ENCODE measurements around the gene TEX2. TPM values are rescaled to one million over a fixed set of nuclear protein-coding genes. Genes with fewer than 3 reads are reported as not detected.

Gene TEX2
- total and polyA plus RNA-seq, 2 experiments from 2014 or later: 7.5 to 17.7 TPM

- no peak for TF ChIP-seq ZNF462 (CRISPR knock-in tag; IDR thresholded peaks at IDR 0.05)
- no peak for TF ChIP-seq ETS1 (IDR thresholded peaks at IDR 0.05)
These were observed 150.1 kb downstream of the TEX2 start (continued) for GRCh38 chr17:64113006-64113405.

- H3K79me2 ChIP-seq (replicated peaks; ENCODE audit: insufficient read depth): no peaks in the 10 kb centered on the region
- no peak overlapping the region for H2AFZ ChIP-seq
- H3K27me3 ChIP-seq (ENCODE audit: insufficient read depth): no peaks in the 10 kb centered on the region
- no peak overlapping the region for H3K4me3 Mint-ChIP-seq
- H3K27me3 Mint-ChIP-seq (ENCODE audit: insufficient read depth, low read depth, poor library complexity): peaks cover 3% of the 10 kb centered on the region
- no peak overlapping the region for H3K4me3 ChIP-seq
- ATAC-seq: no peak
- no peak overlapping the region for H3K4me2 ChIP-seq
- H3K9me3 Mint-ChIP-seq: no peaks in the 10 kb centered on the region
- no peaks in the 10 kb centered on the region for H3K36me3 Mint-ChIP-seq (ENCODE audit: low read depth)
- no peak for TF ChIP-seq EZH2 (IDR thresholded peaks at IDR 0.05; ENCODE audit: low read depth, unreplicated experiment)
- no peaks in the 10 kb centered on the region for H3K36me3 ChIP-seq (ENCODE audit: insufficient read depth)
- peaks cover 4% of the 10 kb centered on the region; the same call in 1 of the 2 replicates for H3K9me2 ChIP-seq (ENCODE audit: insufficient read depth)
- no peak overlapping the region for H3K27ac ChIP-seq (ENCODE audit: low read depth)
- H3F3A ChIP-seq (replicated peaks; ENCODE audit: low read depth): no peaks in the 10 kb centered on the region
- H4K20me1 ChIP-seq (replicated peaks; ENCODE audit: insufficient read depth): no peaks in the 10 kb centered on the region
- peaks cover 12% of the 10 kb centered on the region for H3K4me1 Mint-ChIP-seq
- no peak overlapping the region for H3K27ac Mint-ChIP-seq
- DNase-seq (ENCODE audit: low spot score): no peak
- peaks cover 7% of the 10 kb centered on the region; the same call in 1 of the 2 replicates for H3K4me1 ChIP-seq (ENCODE audit: insufficient read depth)
These were observed 151.2 kb downstream of the TEX2 start for GRCh38 chr17:64111831-64112230.
